ENCODE results near the gene NUF2. TPM values are rescaled to one million over a fixed set of nuclear protein-coding genes. Genes with fewer than 3 reads are reported as not detected.

The NUF2 gene
- total RNA-seq, 6 donors from 2014 or later: 0.69 to 6.3 (median 1.4) TPM

DNA sequence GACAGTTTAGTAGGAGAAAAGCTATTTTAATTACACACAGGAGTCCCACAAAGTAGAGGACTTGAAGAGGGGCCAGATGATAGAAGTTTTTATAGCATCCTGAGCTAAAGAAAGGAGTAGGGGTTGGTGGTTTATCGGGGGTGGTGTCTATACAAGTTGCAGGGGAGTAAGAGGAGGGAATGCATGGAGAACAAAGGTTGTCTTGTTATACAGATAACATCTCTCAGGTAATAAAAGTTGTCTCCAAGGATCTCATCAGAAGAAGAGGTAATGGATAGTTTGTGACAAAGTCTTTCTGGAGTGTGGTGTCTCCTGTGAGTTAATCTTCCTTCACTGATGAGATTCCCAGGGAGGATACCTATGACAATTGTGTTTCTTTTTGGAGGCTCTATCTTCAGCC is 23.4 kb upstream of the NUF2 start:
- Histone ChIP-seq H3K27ac (no peak overlapping the region), H3K9me3 (no peaks in the 10 kb centered on the region), H3K4me3 (no peak overlapping the region), H3K36me3 (peaks cover 0 to 5% (median 2%) of the 10 kb centered on the region in 4 donors), H3K4me1 (no peaks in the 10 kb centered on the region), H3K27me3 (no peaks in the 10 kb centered on the region)
- DNase-seq: no peak
- 68 to 80% methylated on average over 1 of the region's 1 CpG for WGBS, 2 donors
- ATAC-seq (ENCODE audit: low FRiP score in 2 of 2): no peak
- TF ChIP-seq POLR2AphosphoS5 (IDR thresholded peaks at IDR 0.05) (no peak), EP300 (IDR thresholded peaks at IDR 0.05) (no peak), POLR2A (IDR thresholded peaks at IDR 0.05) (no peak)
- TF ChIP-seq, protein P1, sequence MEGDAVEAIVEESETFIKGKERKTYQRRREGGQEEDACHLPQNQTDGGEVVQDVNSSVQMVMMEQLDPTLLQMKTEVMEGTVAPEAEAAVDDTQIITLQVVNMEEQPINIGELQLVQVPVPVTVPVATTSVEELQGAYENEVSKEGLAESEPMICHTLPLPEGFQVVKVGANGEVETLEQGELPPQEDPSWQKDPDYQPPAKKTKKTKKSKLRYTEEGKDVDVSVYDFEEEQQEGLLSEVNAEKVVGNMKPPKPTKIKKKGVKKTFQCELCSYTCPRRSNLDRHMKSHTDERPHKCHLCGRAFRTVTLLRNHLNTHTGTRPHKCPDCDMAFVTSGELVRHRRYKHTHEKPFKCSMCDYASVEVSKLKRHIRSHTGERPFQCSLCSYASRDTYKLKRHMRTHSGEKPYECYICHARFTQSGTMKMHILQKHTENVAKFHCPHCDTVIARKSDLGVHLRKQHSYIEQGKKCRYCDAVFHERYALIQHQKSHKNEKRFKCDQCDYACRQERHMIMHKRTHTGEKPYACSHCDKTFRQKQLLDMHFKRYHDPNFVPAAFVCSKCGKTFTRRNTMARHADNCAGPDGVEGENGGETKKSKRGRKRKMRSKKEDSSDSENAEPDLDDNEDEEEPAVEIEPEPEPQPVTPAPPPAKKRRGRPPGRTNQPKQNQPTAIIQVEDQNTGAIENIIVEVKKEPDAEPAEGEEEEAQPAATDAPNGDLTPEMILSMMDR (IDR thresholded peaks at IDR 0.05): no peak

DNA sequence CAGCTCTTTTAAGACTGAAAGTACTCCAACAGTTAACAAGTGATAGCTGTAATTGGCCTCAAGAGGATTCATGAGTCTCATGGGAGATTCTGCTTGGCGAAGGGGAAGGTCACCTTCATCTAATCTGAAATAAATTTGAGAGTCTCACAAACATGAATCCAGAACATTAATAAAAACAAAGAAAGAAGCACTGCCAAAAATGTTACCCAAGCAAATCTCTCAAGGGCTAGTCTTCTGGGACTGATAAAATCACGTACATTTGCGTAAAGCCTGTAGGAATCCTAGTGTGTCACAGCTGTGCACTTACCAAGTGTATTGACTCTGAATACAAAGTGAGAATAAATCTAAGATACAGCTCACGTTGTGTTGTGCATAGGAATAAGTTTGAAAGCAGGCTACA is 21.2 kb upstream of the NUF2 start:
- Histone ChIP-seq H3K27me3 (no peaks in the 10 kb centered on the region), H3K36me3 (peaks cover 0 to 10% (median 3%) of the 10 kb centered on the region in 4 donors), H3K4me3 (no peak overlapping the region), H3K27ac (no peak overlapping the region), H3K4me1 (no peaks in the 10 kb centered on the region), H3K9me3 (no peaks in the 10 kb centered on the region)
- TF ChIP-seq POLR2AphosphoS5 (IDR thresholded peaks at IDR 0.05) (no peak), POLR2A (IDR thresholded peaks at IDR 0.05) (no peak), EP300 (IDR thresholded peaks at IDR 0.05) (no peak)
- TF ChIP-seq, protein P1 (IDR thresholded peaks at IDR 0.05): no peak
- DNase-seq: no peak
- 87 to 88% methylated on average over 4 of the region's 4 CpGs for WGBS, 2 donors
- ATAC-seq (ENCODE audit: low FRiP score in 2 of 2): no peak

DNA sequence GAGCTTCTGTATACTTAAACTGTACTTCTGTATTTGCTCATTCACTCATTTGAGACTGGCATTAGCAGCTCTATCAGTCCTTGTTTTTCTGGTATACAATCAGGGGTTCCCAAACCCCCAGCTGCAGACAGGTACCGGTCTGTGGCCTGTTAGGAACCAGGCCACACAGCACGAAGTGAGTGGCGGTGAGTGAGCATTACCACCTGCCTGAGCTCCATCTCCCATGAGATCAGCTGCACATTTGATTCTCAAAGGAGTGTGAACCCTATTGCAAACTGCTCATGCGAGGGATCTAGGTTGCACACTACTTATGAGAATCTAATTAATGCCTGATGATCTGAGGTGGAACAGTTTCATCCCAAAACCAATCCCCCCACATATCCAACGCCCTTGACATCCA is 18.2 kb upstream of the NUF2 start:
- WGBS, 2 donors: 94% methylated on average over 5 of the region's 5 CpGs

DNA sequence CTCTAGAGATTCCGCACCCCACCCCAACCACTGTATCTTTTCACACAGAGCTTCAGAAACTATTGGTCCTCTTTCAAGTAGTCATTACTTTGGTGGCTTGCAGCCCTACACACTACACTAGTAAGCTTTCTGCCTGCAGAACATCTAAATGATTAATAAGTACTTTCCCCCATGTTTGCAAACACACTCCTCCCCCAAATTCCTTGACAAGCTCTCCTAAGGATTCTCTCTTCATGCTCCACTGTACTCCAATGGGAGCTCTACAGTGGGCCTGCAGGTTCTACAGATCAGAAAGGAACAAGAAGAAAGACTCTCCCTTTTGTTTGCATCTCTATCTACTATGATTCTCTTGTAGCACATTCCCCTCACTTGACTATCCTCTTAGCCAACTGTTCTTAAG is 16.3 kb upstream of the NUF2 start:
- Histone ChIP-seq H3K4me3 (no peak overlapping the region), H3K36me3 (peaks cover 0 to 7% (median 1%) of the 10 kb centered on the region in 4 donors), H3K27me3 (no peaks in the 10 kb centered on the region), H3K4me1 (no peaks in the 10 kb centered on the region), H3K27ac (no peak overlapping the region), H3K9me3 (no peaks in the 10 kb centered on the region)
- WGBS, 2 donors: 91 to 100% methylated on average over 1 of the region's 1 CpG
- no peak for ATAC-seq (ENCODE audit: low FRiP score in 2 of 2)
- TF ChIP-seq EP300 (IDR thresholded peaks at IDR 0.05): no peak
- no peak for TF ChIP-seq POLR2A (IDR thresholded peaks at IDR 0.05)
- TF ChIP-seq, protein P1 (IDR thresholded peaks at IDR 0.05): no peak
- no peak for TF ChIP-seq POLR2AphosphoS5 (IDR thresholded peaks at IDR 0.05)
- DNase-seq: no peak

More for the DNA sequence above, 18.2 kb upstream of the NUF2 start:
- H3K4me1 ChIP-seq: no peaks in the 10 kb centered on the region
- no peak overlapping the region for H3K4me3 ChIP-seq
- H3K27me3 ChIP-seq: no peaks in the 10 kb centered on the region
- ATAC-seq (ENCODE audit: low FRiP score in 2 of 2) (no peak), DNase-seq (no peak)
- TF ChIP-seq POLR2A (IDR thresholded peaks at IDR 0.05): no peak
- no peak for TF ChIP-seq POLR2AphosphoS5 (IDR thresholded peaks at IDR 0.05)
- TF ChIP-seq, protein P1 (IDR thresholded peaks at IDR 0.05): no peak
- no peak for TF ChIP-seq EP300 (IDR thresholded peaks at IDR 0.05)
- peaks cover 0 to 10% (median 3%) of the 10 kb centered on the region in 4 donors for H3K36me3 ChIP-seq
- no peak overlapping the region for H3K27ac ChIP-seq
- no peaks in the 10 kb centered on the region for H3K9me3 ChIP-seq

DNA sequence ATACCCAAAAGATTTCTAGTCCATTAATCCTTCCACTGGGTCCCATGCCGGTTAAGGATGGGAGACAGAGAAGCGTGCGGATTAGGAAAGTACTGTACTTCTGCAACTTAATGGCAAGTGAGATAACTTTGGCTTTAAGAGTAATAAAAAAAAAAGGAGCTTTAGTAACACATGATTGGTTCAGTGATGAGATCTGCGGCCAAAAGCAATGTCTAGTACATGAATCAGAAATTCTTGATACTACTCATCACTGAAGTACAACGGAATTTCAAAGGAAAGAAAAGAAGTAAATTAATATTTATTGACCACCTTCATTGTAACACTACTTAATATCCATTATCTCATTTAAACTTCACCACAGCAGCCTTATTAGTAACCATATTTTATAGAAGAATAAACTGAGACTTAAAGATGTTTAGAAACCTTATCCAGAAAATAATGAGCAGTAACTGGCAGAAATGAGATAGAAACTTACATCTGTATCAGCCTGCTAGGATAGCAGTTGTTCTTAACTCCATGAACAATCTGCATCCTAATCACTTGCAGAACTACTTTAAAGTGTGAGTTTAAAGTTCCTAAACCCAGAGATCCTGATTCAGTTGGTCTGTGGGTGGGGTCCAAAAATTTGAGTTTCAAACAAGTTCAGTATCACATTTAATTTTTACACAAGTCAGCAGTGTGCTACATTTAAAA is 14.1 kb upstream of the NUF2 start:
- ATAC-seq (ENCODE audit: low FRiP score in 2 of 2) (no peak), DNase-seq (no peak)
- Histone ChIP-seq H3K4me1 (no peaks in the 10 kb centered on the region), H3K36me3 (peaks cover 0 to 5% (median 1%) of the 10 kb centered on the region in 4 donors), H3K9me3 (no peaks in the 10 kb centered on the region), H3K27ac (no peak overlapping the region), H3K4me3 (no peak overlapping the region), H3K27me3 (no peaks in the 10 kb centered on the region)
- TF ChIP-seq, protein P1 (IDR thresholded peaks at IDR 0.05): no peak
- TF ChIP-seq EP300 (IDR thresholded peaks at IDR 0.05): no peak
- 94 to 95% methylated on average over 5 of the region's 5 CpGs for WGBS, 2 donors

Measured in upper lobe of left lung (tissue), 6 donors.